HG03159 (cell line): Measurements from ENCODE around the gene STX1B.
"Not testable (repeated sequence)": the region's sequence is repeated elsewhere in the genome, so short reads cannot be mapped to it uniquely, and the experiment has no call there.

Experiments used
- ATAC-seq: cut with Tn5 transposase; IDR thresholded peaks from one replicate; pipeline ENCODE4 v1.9.1; 2021; ENCODE audit warnings: mild to moderate bottlenecking, moderate library complexity; ENCODE audit not compliant: unreplicated experiment

STX1B gene

GRCh38 chr16:30953511-30954124 lies 56.8 kb downstream of the STX1B start:
- ATAC-seq: no peak

GRCh38 chr16:30953111-30953510 lies 57.3 kb downstream of the STX1B start:
- ATAC-seq: no peak

GRCh38 chr16:30951750-30952149 lies 58.7 kb downstream of the STX1B start:
- no peak for ATAC-seq

- ATAC-seq: no peak
These were observed 59.2 kb downstream of the STX1B start for GRCh38 chr16:30951193-30951592.

- ATAC-seq: no peak
These were observed 59.8 kb downstream of the STX1B start for GRCh38 chr16:30950516-30951065.

- peak; percentile 39 for ATAC-seq
These were observed 60.6 kb downstream of the STX1B start for GRCh38 chr16:30949650-30950515.

GRCh38 chr16:30948667-30949649 lies 61.5 kb downstream of the STX1B start, which contains the start of gene ORAI3:
Gene ORAI3 (plus strand): TSS chr16:30949068. CDS start chr16:30949290, 222 bp downstream.
- peak; percentile 69 for ATAC-seq

- no peak for ATAC-seq
These were observed 62.4 kb downstream of the STX1B start for GRCh38 chr16:30947859-30948666.

- no peak for ATAC-seq
These were observed 62.9 kb downstream of the STX1B start for GRCh38 chr16:30947541-30947858.

GRCh38 chr16:30946671-30947540 lies 63.5 kb downstream of the STX1B start:
- no peak for ATAC-seq

- no peak for ATAC-seq
These were observed 66.1 kb downstream of the STX1B start for GRCh38 chr16:30944352-30944751.

GRCh38 chr16:30942426-30942806 lies 68.0 kb downstream of the STX1B start:
- ATAC-seq: no peak

GRCh38 chr16:30941600-30942425 lies 68.6 kb downstream of the STX1B start:
- ATAC-seq: peak; percentile 77

GRCh38 chr16:30939571-30939970 lies 70.9 kb downstream of the STX1B start:
- not testable (repeated sequence) for ATAC-seq
